Astrocyte (in vitro differentiated cells and primary cell): ENCODE data around the gene MKNK1.

Experiments
- CTCF ChIP-seq: IDR thresholded peaks from 2 replicates; pipeline ENCODE4 v1.5.1; 2011; ENCODE audit warnings: low read depth, mild to moderate bottlenecking, inconsistent platforms, low read length, moderate library complexity; ENCODE audit not compliant: insufficient read depth
- EZH2 ChIP-seq: IDR thresholded peaks from 2 replicates; pipeline ENCODE4 v1.6.1; 2012; ENCODE audit warnings: mild to moderate bottlenecking, low read length, inconsistent platforms; ENCODE audit not compliant: insufficient read depth

- no peak for TF ChIP-seq CTCF
- no peak for TF ChIP-seq EZH2
These were observed 81.1 kb downstream of the MKNK1 start for GRCh38 chr1:46522969-46523320.
